Ascending aorta (tissue), 2 donors: Measurements from ENCODE around the gene PBX4. TPM values are rescaled to one million over a fixed set of nuclear protein-coding genes. Genes with fewer than 3 reads are reported as not detected.

ENCODE experiments used
- DNase-seq, 2 donors: peaks; one replicate each; pipeline ENCODE4 v3.0.0-alpha.2; 2019; ENCODE audit warnings: low spot score in 2 of 2
- H3K27ac ChIP-seq, 2 donors: fragments of 200-600 bp; sonication (generic); one replicate each; pipeline ENCODE4 v1.5.1; 2016 to 2017; ENCODE audit warnings: mild to moderate bottlenecking in 1 of 2
- H3K27me3 ChIP-seq: fragments of 200-600 bp; sonication (generic); one replicate; pipeline ENCODE4 v1.5.1; 2017
- H3K36me3 ChIP-seq, 2 donors: fragments of 200-600 bp; sonication (generic); one replicate each; pipeline ENCODE4 v1.5.1; 2016
- H3K4me1 ChIP-seq, 2 donors: fragments of 200-600 bp; sonication (generic); one replicate each; pipeline ENCODE4 v1.5.1; 2016 to 2017; ENCODE audit warnings: mild to moderate bottlenecking in 1 of 2
- H3K4me3 ChIP-seq, 2 donors: fragments of 200-600 bp; sonication (generic); one replicate each; pipeline ENCODE4 v1.5.1; 2016 to 2017; ENCODE audit warnings: mild to moderate bottlenecking in 1 of 2
- H3K9me3 ChIP-seq, 2 donors: fragments of 200-600 bp; sonication (generic); one replicate each; pipeline ENCODE4 v1.5.1; 2016
- intact Hi-C: fragments of 100-400 bp; cut with DNase I; formaldehyde crosslinking; loops from one replicate; pipeline ENCODE4 v1.15.1; 2023
- total RNA-seq: library from RNA; depleted of rRNA; stranded (reverse); fragments of >200 nt; gene quantifications from one replicate; pipeline ENCODE4 v1.1.0, GENCODE V29; 2016
- TF ChIP-seq, protein P1 (sequence below), 3 experiments: fragments of 200-600 bp in 2 of 3; fragments of 450-650 bp in 1 of 3; sonication (generic) in 2 of 3; IDR thresholded peaks; one replicate each; pipeline ENCODE4 v1.5.1; 2016 to 2019; ENCODE audit warnings: antibody characterized with exemption in 3 of 3, mild to moderate bottlenecking in 1 of 3, moderate library complexity in 1 of 3

Gene PBX4
- total RNA-seq, 1 donor from 2014 or later: not detected

DNA sequence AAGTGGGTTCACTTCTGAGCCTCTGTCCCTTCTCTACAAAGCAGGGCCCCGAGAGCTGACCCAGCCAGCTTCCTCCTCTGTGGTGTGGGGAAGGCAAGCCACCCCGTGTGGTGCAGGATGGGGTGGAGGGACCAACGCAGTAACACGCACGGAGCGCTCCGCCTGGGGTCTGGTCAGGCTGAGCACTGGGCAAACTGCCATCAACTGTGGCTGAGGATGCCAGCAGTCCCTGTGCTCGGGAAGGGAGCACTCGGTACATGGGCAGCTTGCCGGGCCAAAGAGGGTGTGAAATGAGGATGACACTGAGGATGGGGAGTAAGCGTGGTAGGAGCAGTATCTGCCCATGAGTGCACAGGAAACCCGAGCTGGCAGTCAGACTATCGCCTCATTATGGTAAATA is 32.6 kb upstream of the PBX4 start:
- Histone ChIP-seq H3K9me3 (no peaks in the 10 kb centered on the region), H3K27ac (no peak overlapping the region), H3K4me3 (no peak overlapping the region), H3K27me3 (no peaks in the 10 kb centered on the region), H3K36me3 (peaks cover 86 to 94% of the 10 kb centered on the region in 2 donors), H3K4me1 (no peaks in the 10 kb centered on the region)
- TF ChIP-seq, protein P1, sequence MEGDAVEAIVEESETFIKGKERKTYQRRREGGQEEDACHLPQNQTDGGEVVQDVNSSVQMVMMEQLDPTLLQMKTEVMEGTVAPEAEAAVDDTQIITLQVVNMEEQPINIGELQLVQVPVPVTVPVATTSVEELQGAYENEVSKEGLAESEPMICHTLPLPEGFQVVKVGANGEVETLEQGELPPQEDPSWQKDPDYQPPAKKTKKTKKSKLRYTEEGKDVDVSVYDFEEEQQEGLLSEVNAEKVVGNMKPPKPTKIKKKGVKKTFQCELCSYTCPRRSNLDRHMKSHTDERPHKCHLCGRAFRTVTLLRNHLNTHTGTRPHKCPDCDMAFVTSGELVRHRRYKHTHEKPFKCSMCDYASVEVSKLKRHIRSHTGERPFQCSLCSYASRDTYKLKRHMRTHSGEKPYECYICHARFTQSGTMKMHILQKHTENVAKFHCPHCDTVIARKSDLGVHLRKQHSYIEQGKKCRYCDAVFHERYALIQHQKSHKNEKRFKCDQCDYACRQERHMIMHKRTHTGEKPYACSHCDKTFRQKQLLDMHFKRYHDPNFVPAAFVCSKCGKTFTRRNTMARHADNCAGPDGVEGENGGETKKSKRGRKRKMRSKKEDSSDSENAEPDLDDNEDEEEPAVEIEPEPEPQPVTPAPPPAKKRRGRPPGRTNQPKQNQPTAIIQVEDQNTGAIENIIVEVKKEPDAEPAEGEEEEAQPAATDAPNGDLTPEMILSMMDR (IDR thresholded peaks at IDR 0.05): no peak
- intact Hi-C loops: no loop called here
- DNase-seq: no peak

DNA sequence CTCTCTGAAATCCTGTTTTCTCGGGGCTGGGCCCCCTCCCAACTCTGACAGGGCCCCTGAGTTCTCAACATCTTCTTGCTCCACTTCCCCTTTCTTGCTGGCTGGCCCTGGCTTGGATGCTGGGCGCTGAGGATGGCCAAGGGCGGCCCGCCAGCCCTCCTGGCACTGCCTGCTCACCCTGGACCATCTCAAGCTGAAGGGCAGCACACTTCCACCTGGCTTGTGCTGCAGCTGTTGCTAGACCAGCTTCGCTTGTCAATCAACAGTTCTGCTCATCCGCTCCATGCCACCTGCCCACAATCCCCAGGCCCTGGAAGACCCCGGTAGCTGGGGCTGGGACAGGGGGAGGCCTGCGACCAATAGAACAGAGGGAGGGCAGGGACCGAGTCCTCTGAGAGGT is 31.8 kb upstream of the PBX4 start:
- Histone ChIP-seq H3K9me3 (no peaks in the 10 kb centered on the region), H3K36me3 (peaks cover 86 to 94% of the 10 kb centered on the region in 2 donors), H3K27ac (no peak overlapping the region), H3K4me1 (no peaks in the 10 kb centered on the region), H3K4me3 (no peak overlapping the region), H3K27me3 (no peaks in the 10 kb centered on the region)
- TF ChIP-seq, protein P1 (IDR thresholded peaks at IDR 0.05): no peak
- no peak for DNase-seq
- intact Hi-C loops: no loop called here

DNA sequence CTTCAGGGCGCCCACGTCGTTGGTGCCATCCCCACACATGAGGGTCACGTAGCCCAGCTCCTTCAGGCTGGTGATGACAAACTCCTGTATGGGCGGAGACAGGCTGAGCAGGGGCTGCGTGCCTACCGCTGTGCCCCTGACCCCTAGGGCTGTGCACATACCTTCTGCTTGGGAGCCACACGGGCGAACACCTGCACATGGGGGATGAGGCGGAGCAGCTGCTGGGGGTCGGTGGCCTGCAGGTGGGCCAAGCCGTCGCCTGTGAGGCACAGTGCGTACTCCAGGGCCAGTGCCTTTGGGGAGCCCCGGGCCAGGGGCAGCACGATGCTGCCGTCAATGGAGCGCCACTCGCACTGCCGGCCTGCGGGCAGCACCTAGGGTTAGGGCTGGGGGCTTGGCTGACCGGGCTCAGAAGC is 31.1 kb upstream of the PBX4 start:
- Histone ChIP-seq H3K27ac (no peak overlapping the region), H3K4me1 (no peaks in the 10 kb centered on the region), H3K9me3 (no peaks in the 10 kb centered on the region), H3K36me3 (peaks cover 84 to 91% of the 10 kb centered on the region in 2 donors), H3K4me3 (no peak overlapping the region), H3K27me3 (no peaks in the 10 kb centered on the region)
- no peak for DNase-seq
- intact Hi-C loops: no loop called here
- TF ChIP-seq, protein P1 (IDR thresholded peaks at IDR 0.05): no peak

DNA sequence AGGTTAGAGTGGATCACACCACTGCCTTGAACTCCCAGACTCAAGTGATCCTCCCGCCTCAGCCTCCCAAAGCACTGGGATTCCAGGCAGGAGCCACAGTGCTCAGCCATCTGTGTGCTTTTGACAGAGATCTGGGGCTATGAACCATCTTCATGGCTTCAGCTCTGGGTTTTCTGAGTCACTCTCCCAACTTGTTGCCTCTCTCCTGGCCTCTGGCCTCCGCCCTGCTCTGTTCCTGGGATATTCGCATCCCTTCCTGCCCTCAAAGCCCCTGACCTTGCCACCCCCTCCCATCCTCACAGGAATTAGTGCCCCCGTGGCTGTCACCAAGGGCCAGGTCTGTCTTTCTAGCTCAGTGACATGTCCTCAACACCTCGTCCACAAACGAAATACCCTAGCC is 30.7 kb upstream of the PBX4 start:
- peaks cover 80 to 87% of the 10 kb centered on the region in 2 donors for H3K36me3 ChIP-seq
- H3K27ac ChIP-seq: no peak overlapping the region
- H3K4me3 ChIP-seq: no peak overlapping the region
- intact Hi-C loops: no loop called here
- H3K27me3 ChIP-seq: no peaks in the 10 kb centered on the region
- DNase-seq: no peak
- no peaks in the 10 kb centered on the region for H3K4me1 ChIP-seq
- H3K9me3 ChIP-seq: no peaks in the 10 kb centered on the region
- TF ChIP-seq, protein P1 (IDR thresholded peaks at IDR 0.05): no peak

DNA sequence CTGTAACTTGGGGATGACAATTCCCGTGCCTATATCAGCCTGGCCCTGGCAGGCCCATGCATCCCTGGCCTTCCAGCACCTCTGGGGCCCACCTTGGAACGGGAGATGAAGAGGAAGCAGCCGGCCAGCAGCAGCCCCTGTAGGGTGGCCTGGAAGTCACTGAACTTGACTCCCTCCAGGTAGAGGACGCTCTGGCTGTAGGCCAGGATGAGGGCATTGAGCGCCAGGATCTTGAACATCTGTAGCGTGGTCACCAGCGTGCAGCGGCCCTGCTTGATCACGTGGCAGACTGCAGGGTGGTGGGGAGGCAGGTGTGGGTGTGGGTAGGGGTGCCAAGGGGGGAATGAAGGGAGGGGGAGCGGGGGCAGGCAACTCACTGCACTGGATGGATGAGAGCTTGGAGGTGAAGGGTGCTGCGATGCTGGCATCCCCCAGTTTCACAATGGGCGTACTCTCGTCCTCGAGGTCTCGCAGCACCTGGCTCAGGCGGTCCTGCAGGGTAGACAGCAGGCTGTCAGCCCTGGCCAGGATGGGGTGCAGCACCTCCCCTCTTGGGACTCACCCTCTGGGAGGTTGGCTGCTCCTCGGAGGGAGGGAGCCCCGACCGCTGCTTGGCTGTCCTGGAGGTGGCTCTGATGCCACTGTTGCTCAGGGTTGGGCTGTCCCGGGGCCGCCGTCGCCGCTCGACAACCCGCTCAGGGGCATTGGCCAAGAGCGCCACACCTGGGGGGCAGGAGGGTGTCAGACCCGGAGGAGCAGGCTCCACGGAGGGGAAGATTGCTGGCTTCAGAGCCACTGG is 28.7 kb upstream of the PBX4 start:
- Histone ChIP-seq H3K36me3 (peaks cover 62 to 68% of the 10 kb centered on the region in 2 donors), H3K4me3 (no peak overlapping the region), H3K4me1 (peaks cover 0 to 10% of the 10 kb centered on the region in 2 donors), H3K9me3 (no peaks in the 10 kb centered on the region), H3K27me3 (no peaks in the 10 kb centered on the region), H3K27ac (no peak overlapping the region)
- TF ChIP-seq, protein P1 (IDR thresholded peaks at IDR 0.05): no peak
- intact Hi-C loops: no loop called here
- no peak for DNase-seq
